CD4-positive, alpha-beta T cell (primary cell): ENCODE measurements around the gene CCDC9B. TPM values are rescaled to one million over a fixed set of nuclear protein-coding genes. Genes with fewer than 3 reads are reported as not detected.

ENCODE experiments used
- ATAC-seq: fragments of 200-7000 bp; cut with Tn5 transposase; one replicate; pipeline ENCODE4 v1.10.0; 2022; ENCODE audit warnings: mild to moderate bottlenecking; ENCODE audit not compliant: poor library complexity
- CTCF ChIA-PET: fragments of 350-600 bp; sonication (Branson Sonifier 250); formaldehyde crosslinking; loops from one replicate; lab custom pipeline; 2021; ENCODE audit warnings: antibody characterized with exemption, inconsistent platforms; lab: Charles Lee
- POLR2A ChIA-PET: fragments of 350-600 bp; sonication (Branson Sonifier 250); formaldehyde crosslinking; loops from one replicate; lab custom pipeline; 2021; ENCODE audit warnings: antibody characterized with exemption, inconsistent platforms; lab: Charles Lee
- DNase-seq, 14 experiments: peaks; one replicate each; pipeline ENCODE4 v3.0.0-alpha.2; 2013 to 2020; ENCODE audit warnings: mixed read lengths in 2 of 14
- H3K27ac ChIP-seq, 2 donors: one replicate each; pipeline versions ENCODE4 v1.5.1 to v1.7.0; 2013; ENCODE audit warnings: low read length in 2 of 2, low read depth in 1 of 2, mild to moderate bottlenecking in 1 of 2
- H3K27me3 ChIP-seq, 2 experiments: 1 replicate in 1 of 2; 2 replicates in 1 of 2; pipeline versions ENCODE4 v1.6.1 to v1.7.0; 2013; ENCODE audit warnings: low read length in 2 of 2, control low read depth in 1 of 2, mild to moderate bottlenecking in 1 of 2, moderate library complexity in 1 of 2; ENCODE audit not compliant: insufficient read depth in 2 of 2, control insufficient read depth in 1 of 2
- H3K36me3 ChIP-seq: one replicate; pipeline ENCODE4 v1.6.1; 2013; ENCODE audit warnings: low read length, control low read depth; ENCODE audit not compliant: insufficient read depth
- H3K4me1 ChIP-seq: one replicate; pipeline ENCODE4 v1.6.1; 2013; ENCODE audit warnings: low read length, control low read depth; ENCODE audit not compliant: insufficient read depth
- H3K4me3 ChIP-seq: one replicate; pipeline ENCODE4 v1.5.1; 2013; ENCODE audit warnings: mild to moderate bottlenecking, low read length, moderate library complexity
- H3K9me3 ChIP-seq, 2 experiments: 1 replicate in 1 of 2; 2 replicates in 1 of 2; pipeline versions ENCODE4 v1.6.1 to v1.7.0; 2013; ENCODE audit warnings: low read length in 2 of 2, mild to moderate bottlenecking in 2 of 2, control low read depth in 1 of 2, moderate library complexity in 1 of 2; ENCODE audit not compliant: control insufficient read depth in 1 of 2, insufficient read depth in 1 of 2
- H3K27ac Mint-ChIP-seq: one replicate; pipeline ENCODE4 v1.8.0; 2020; ENCODE audit warnings: mixed read lengths
- H3K27me3 Mint-ChIP-seq: one replicate; pipeline ENCODE4 v1.8.0; 2021; ENCODE audit warnings: mixed read lengths
- H3K36me3 Mint-ChIP-seq: one replicate; pipeline ENCODE4 v1.8.0; 2021; ENCODE audit warnings: low read depth, mixed read lengths
- H3K4me1 Mint-ChIP-seq: one replicate; pipeline ENCODE4 v1.8.0; 2021; ENCODE audit warnings: low read depth, mixed read lengths
- H3K4me3 Mint-ChIP-seq: one replicate; pipeline ENCODE4 v1.8.0; 2020; ENCODE audit warnings: mild to moderate bottlenecking, mixed read lengths
- H3K9me3 Mint-ChIP-seq: one replicate; pipeline ENCODE4 v1.8.0; 2020; ENCODE audit warnings: mixed read lengths
- intact Hi-C, 2 experiments: fragments of 100-400 bp; cut with DNase I in 1 of 2; cut with micrococcal nuclease in 1 of 2; formaldehyde crosslinking; loops; one replicate each; pipeline versions ENCODE4 v1.15.1 to v1.9.0; 2023 to 2025; cut with DNase I, micrococcal nuclease
- total RNA-seq, 174 experiments: library from RNA in 2 of 174; stranded (reverse) in 2 of 174; gene quantifications; one replicate each; pipeline ENCODE4 v1.2.3 and lab custom pipeline; 2021 to 2026
- TF ChIP-seq, protein P1 (sequence below): fragments of 200-600 bp; IDR thresholded peaks from one replicate; pipeline ENCODE4 v1.8.0; 2022; ENCODE audit warnings: antibody characterized with exemption, mild to moderate bottlenecking

CCDC9B gene
- total RNA-seq, 2 experiments from 2014 or later, result 1.0 to 1.5 TPM

DNA sequence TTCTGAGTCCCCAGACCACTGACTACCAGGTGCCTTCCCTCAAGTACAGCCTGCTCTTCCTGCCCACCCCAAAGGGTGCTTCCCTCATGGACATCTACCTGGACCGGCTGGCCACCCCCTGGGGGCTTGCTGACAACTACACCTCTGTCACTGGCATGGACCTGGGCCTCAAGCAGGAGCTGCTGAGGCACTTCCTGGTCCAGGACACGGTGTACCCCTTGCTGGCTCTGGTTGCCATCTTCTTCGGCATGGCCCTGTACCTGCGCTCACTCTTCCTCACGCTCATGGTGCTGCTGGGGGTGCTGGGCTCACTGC, 26.6 kb upstream of the CCDC9B start:
- peak overlapping the region; percentile 81 for H3K4me3 Mint-ChIP-seq
- H3K27me3 ChIP-seq, result no peaks in the 10 kb centered on the region
- H3K4me1 Mint-ChIP-seq, result peaks cover 17% of the 10 kb centered on the region
- no peaks in the 10 kb centered on the region for H3K9me3 Mint-ChIP-seq
- DNase-seq, result no peak
- TF ChIP-seq, protein P1, sequence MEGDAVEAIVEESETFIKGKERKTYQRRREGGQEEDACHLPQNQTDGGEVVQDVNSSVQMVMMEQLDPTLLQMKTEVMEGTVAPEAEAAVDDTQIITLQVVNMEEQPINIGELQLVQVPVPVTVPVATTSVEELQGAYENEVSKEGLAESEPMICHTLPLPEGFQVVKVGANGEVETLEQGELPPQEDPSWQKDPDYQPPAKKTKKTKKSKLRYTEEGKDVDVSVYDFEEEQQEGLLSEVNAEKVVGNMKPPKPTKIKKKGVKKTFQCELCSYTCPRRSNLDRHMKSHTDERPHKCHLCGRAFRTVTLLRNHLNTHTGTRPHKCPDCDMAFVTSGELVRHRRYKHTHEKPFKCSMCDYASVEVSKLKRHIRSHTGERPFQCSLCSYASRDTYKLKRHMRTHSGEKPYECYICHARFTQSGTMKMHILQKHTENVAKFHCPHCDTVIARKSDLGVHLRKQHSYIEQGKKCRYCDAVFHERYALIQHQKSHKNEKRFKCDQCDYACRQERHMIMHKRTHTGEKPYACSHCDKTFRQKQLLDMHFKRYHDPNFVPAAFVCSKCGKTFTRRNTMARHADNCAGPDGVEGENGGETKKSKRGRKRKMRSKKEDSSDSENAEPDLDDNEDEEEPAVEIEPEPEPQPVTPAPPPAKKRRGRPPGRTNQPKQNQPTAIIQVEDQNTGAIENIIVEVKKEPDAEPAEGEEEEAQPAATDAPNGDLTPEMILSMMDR, result no peak
- no peak for ATAC-seq
- ChIA-PET POLR2A (interaction anchor here (0.7 to 2.7 kb wide), 5 partner anchors 12 to 59 kb away, joined by 3 to 13 read pairs (median 5); partner anchors contain the start of genes IVD and KNSTRN), CTCF (interaction anchor here (0.6 to 5.0 kb wide), 12 partner anchors 9 to 93 kb away, joined by 3 to 23 read pairs (median 4); partner anchors contain the start of genes BAHD1, DISP2, INAFM2 and KNSTRN)
- no peaks in the 10 kb centered on the region for H3K9me3 ChIP-seq
- peaks cover 4% of the 10 kb centered on the region for H3K36me3 Mint-ChIP-seq
- H3K4me3 ChIP-seq, result peak overlapping the region; percentile 69
- no peaks in the 10 kb centered on the region for H3K27me3 Mint-ChIP-seq
- intact Hi-C loops, result loop anchor here in 1 of 2 experiments (2.0 kb wide), 1 partner anchor 23 kb away; no protein-coding TSS in a partner anchor
- peak overlapping the region; percentile 64 for H3K27ac Mint-ChIP-seq
- H3K4me1 ChIP-seq, result peaks cover 33% of the 10 kb centered on the region
- H3K36me3 ChIP-seq, result no peaks in the 10 kb centered on the region
- peak overlapping the region in 1 of 2 donors; percentile 1 for H3K27ac ChIP-seq

DNA sequence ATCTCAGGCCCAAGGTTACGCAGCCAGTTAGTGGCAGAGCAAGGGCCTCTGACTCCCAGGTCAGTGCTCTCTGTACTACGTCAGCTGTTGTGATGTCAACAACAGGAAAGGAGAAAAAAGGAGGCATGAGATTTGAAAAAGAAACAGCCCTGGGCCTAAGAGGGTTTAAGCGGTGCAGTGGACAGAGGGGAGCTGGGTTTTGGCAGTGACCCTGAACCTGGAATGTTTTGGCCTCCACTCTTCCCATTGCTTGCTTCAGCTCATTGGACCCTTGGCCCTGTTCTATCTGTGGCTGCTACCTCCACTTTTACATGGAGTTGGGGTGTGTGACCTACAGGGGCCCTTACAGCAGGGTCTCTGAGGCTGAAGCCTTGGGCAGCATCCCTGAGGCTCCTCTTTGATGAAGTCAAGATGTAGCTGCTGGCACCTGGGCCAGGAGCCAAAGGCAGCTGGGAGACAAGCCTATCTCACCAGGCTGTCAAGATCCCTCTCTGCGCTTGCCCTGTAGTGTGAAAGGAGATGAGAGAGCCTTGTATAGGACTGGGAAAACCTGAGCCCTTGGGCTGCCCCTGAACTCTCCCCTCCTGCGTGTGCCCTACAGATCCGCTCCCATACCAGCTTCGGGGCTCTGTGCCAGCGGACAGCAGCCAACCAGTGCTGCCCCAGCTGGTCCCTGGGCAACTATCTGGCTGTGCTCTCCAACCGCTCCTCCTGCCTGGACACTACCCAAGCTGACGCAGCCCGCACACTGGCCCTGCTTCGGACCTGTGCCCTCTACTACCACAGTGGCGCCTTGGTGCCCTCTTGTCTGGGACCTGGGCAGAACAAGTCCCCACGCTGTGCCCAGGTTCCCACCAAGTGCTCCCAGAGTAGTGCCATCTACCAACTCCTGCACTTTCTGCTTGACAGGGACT, 26.0 kb upstream of the CCDC9B start:
- no peak for ATAC-seq

More for the DNA sequence above, 26.0 kb upstream of the CCDC9B start:
- H3K4me3 Mint-ChIP-seq, result peak overlapping the region; percentile 81
- no peaks in the 10 kb centered on the region for H3K36me3 ChIP-seq
- H3K27me3 Mint-ChIP-seq, result no peaks in the 10 kb centered on the region
- DNase-seq, result peak in 1 of 14 experiments; percentile 23
- peaks cover 17% of the 10 kb centered on the region for H3K4me1 Mint-ChIP-seq
- peak overlapping the region in 1 of 2 donors; percentile 1 for H3K27ac ChIP-seq
- H3K27me3 ChIP-seq, result no peaks in the 10 kb centered on the region
- TF ChIP-seq, protein P1, result no peak
- H3K36me3 Mint-ChIP-seq, result peaks cover 4% of the 10 kb centered on the region
- intact Hi-C loops, result loop anchor here in 1 of 2 experiments (2.0 kb wide), 1 partner anchor 22 kb away; no protein-coding TSS in a partner anchor
- peaks cover 33% of the 10 kb centered on the region for H3K4me1 ChIP-seq
- no peaks in the 10 kb centered on the region for H3K9me3 Mint-ChIP-seq
- peak overlapping the region; percentile 69 for H3K4me3 ChIP-seq
- ChIA-PET POLR2A (interaction anchor here (1.3 to 2.7 kb wide), 3 partner anchors 12 to 39 kb away, joined by 3 to 13 read pairs (median 7); partner anchors contain the start of genes IVD and KNSTRN), CTCF (interaction anchor here (0.8 to 5.0 kb wide), 8 partner anchors 10 to 92 kb away, joined by 3 to 23 read pairs (median 4); partner anchors contain the start of genes BAHD1, KNSTRN and PLCB2)
- H3K27ac Mint-ChIP-seq, result peak overlapping the region; percentile 64
- H3K9me3 ChIP-seq, result no peaks in the 10 kb centered on the region
